Measurements from ENCODE around the gene TNFSF11. TPM values are rescaled to one million over a fixed set of nuclear protein-coding genes. Genes with fewer than 3 reads are reported as not detected.
"Not testable (repeated sequence)": the region's sequence is repeated elsewhere in the genome, so short reads cannot be mapped to it uniquely, and the experiment has no call there.

TNFSF11 gene
- polyA plus RNA-seq, 3 donors = not detected

- Mint-ChIP-seq H3K27ac (no peak overlapping the region), H3K36me3 (peaks cover 0 to 6% of the 10 kb centered on the region in 2 donors), H3K4me1 (peaks cover 21% of the 10 kb centered on the region), H3K4me3 (no peak overlapping the region), H3K9me3 (peaks cover 3 to 21% (median 13%) of the 10 kb centered on the region in 7 donors), H3K27me3 (ENCODE audit: low read depth in 3 of 3) (no peaks in the 10 kb centered on the region)
- no peak overlapping the region for H3K9ac ChIP-seq (ENCODE audit: insufficient read depth, low read length, poor library complexity, severe bottlenecking)
- TF ChIP-seq CTCF (IDR thresholded peaks at IDR 0.05) = no peak
- no peaks in the 10 kb centered on the region for H3K27me3 ChIP-seq (ENCODE audit: control insufficient read depth in 2 of 2, insufficient read depth in 2 of 2, low read length in 2 of 2)
- intact Hi-C loops (cut with micrococcal nuclease) = no loop called here
- no peak overlapping the region for H3K27ac ChIP-seq (ENCODE audit: low read depth in 1 of 2, low read length in 2 of 2)
- no peaks in the 10 kb centered on the region for H4K20me1 ChIP-seq (ENCODE audit: insufficient read depth, low read length)
- no peaks in the 10 kb centered on the region for H3K79me2 ChIP-seq (ENCODE audit: insufficient read depth, low read length)
- H3K4me1 ChIP-seq (ENCODE audit: control insufficient read depth in 1 of 2, insufficient read depth in 2 of 2, low read length in 2 of 2) = peaks cover 12 to 15% of the 10 kb centered on the region in 2 donors
- no peak overlapping the region for H3K4me2 ChIP-seq (replicated peaks; ENCODE audit: extremely low read depth, low read length, poor library complexity, severe bottlenecking)
- no peak overlapping the region for H2AFZ ChIP-seq (ENCODE audit: insufficient read depth, low read depth, low read length, poor library complexity, severe bottlenecking)
- peaks cover 0 to 6% of the 10 kb centered on the region in 2 donors for H3K9me3 ChIP-seq (replicated peaks in 1 of 2; ENCODE audit: control insufficient read depth in 1 of 2, insufficient read depth in 1 of 2, low read length in 2 of 2)
- no peak for DNase-seq
- no peak overlapping the region for H3K4me3 ChIP-seq (replicated peaks in 1 of 3; ENCODE audit: low read depth in 2 of 3, low read length in 3 of 3)
- no peaks in the 10 kb centered on the region for H3K36me3 ChIP-seq (replicated peaks in 1 of 2; ENCODE audit: control insufficient read depth in 1 of 2, insufficient read depth in 2 of 2, low read length in 2 of 2)
These were observed 14.9 kb upstream of the TNFSF11 start for GRCh38 chr13:42559057-42559456.

- peaks cover 12 to 15% of the 10 kb centered on the region in 2 donors for H3K4me1 ChIP-seq (ENCODE audit: control insufficient read depth in 1 of 2, insufficient read depth in 2 of 2, low read length in 2 of 2)
- intact Hi-C loops (cut with micrococcal nuclease); H3K27ac Mint-ChIP-seq; H3K36me3 ChIP-seq (replicated peaks in 1 of 2; ENCODE audit: control insufficient read depth in 1 of 2, insufficient read depth in 2 of 2, low read length in 2 of 2); H3K36me3 Mint-ChIP-seq; H3K4me3 ChIP-seq (replicated peaks in 1 of 3; ENCODE audit: low read depth in 2 of 3, low read length in 3 of 3); DNase-seq; H3K27me3 ChIP-seq (ENCODE audit: control insufficient read depth in 2 of 2, insufficient read depth in 2 of 2, low read length in 2 of 2); H2AFZ ChIP-seq (ENCODE audit: insufficient read depth, low read depth, low read length, poor library complexity, severe bottlenecking); H3K27ac ChIP-seq (ENCODE audit: low read depth in 1 of 2, low read length in 2 of 2); H3K9me3 ChIP-seq (replicated peaks in 1 of 2; ENCODE audit: control insufficient read depth in 1 of 2, insufficient read depth in 1 of 2, low read length in 2 of 2); H3K4me2 ChIP-seq (replicated peaks; ENCODE audit: extremely low read depth, low read length, poor library complexity, severe bottlenecking); H3K9ac ChIP-seq (ENCODE audit: insufficient read depth, low read length, poor library complexity, severe bottlenecking); H3K27me3 Mint-ChIP-seq (ENCODE audit: low read depth in 3 of 3); H4K20me1 ChIP-seq (ENCODE audit: insufficient read depth, low read length); H3K79me2 ChIP-seq (ENCODE audit: insufficient read depth, low read length); H3K4me3 Mint-ChIP-seq: not testable (repeated sequence)
- 98% methylated on average over 30 of the region's 36 CpGs for WGBS (ENCODE audit: insufficient coverage)
- H3K9me3 Mint-ChIP-seq = peaks cover 3 to 25% (median 16%) of the 10 kb centered on the region in 7 donors
- peaks cover 21% of the 10 kb centered on the region for H3K4me1 Mint-ChIP-seq
These were observed 14.3 kb upstream of the TNFSF11 start for GRCh38 chr13:42559573-42560218.

GRCh38 chr13:42560320-42560719, 13.6 kb upstream of the TNFSF11 start:
- H3K36me3 ChIP-seq (replicated peaks in 1 of 2; ENCODE audit: control insufficient read depth in 1 of 2, insufficient read depth in 2 of 2, low read length in 2 of 2); H3K79me2 ChIP-seq (ENCODE audit: insufficient read depth, low read length); H3K27ac ChIP-seq (ENCODE audit: low read depth in 1 of 2, low read length in 2 of 2); H2AFZ ChIP-seq (ENCODE audit: insufficient read depth, low read depth, low read length, poor library complexity, severe bottlenecking); H3K4me2 ChIP-seq (replicated peaks; ENCODE audit: extremely low read depth, low read length, poor library complexity, severe bottlenecking); H3K9ac ChIP-seq (ENCODE audit: insufficient read depth, low read length, poor library complexity, severe bottlenecking); DNase-seq; H4K20me1 ChIP-seq (ENCODE audit: insufficient read depth, low read length); H3K27ac Mint-ChIP-seq; H3K9me3 ChIP-seq (replicated peaks in 1 of 2; ENCODE audit: control insufficient read depth in 1 of 2, insufficient read depth in 1 of 2, low read length in 2 of 2); intact Hi-C loops (cut with micrococcal nuclease); H3K27me3 ChIP-seq (ENCODE audit: control insufficient read depth in 2 of 2, insufficient read depth in 2 of 2, low read length in 2 of 2); H3K27me3 Mint-ChIP-seq (ENCODE audit: low read depth in 3 of 3); H3K4me3 Mint-ChIP-seq; H3K36me3 Mint-ChIP-seq; H3K4me3 ChIP-seq (replicated peaks in 1 of 3; ENCODE audit: low read depth in 2 of 3, low read length in 3 of 3): not testable (repeated sequence)
- Mint-ChIP-seq H3K4me1 (peaks cover 21% of the 10 kb centered on the region), H3K9me3 (peaks cover 3 to 26% (median 17%) of the 10 kb centered on the region in 7 donors)
- 91% methylated on average over 6 of the region's 6 CpGs for WGBS (ENCODE audit: insufficient coverage)
- H3K4me1 ChIP-seq (ENCODE audit: control insufficient read depth in 1 of 2, insufficient read depth in 2 of 2, low read length in 2 of 2) = peaks cover 12 to 15% of the 10 kb centered on the region in 2 donors
